T1000 (cell line): Measurements from ENCODE around the gene MATK.

Experiments
- DNase-seq: peaks from one replicate; lab custom pipeline; 2025; ENCODE audit warnings: mixed read lengths; lab: John Stamatoyannopoulos, UW

Gene MATK

GRCh38 chr19:3788996-3789778 lies 3.0 kb upstream of the MATK start:
- no peak for DNase-seq

- no peak for DNase-seq
These were observed 687 bp downstream of the MATK start for GRCh38 chr19:3785451-3785937.

GRCh38 chr19:3784607-3785450 lies 1.4 kb downstream of the MATK start:
- DNase-seq, result no peak

GRCh38 chr19:3783660-3784584 lies 2.3 kb downstream of the MATK start:
- DNase-seq, result no peak

- no peak for DNase-seq
These were observed 3.3 kb downstream of the MATK start for GRCh38 chr19:3782903-3783302.

GRCh38 chr19:3782330-3782729 lies 3.9 kb downstream of the MATK start:
- no peak for DNase-seq

GRCh38 chr19:3781603-3782002 lies 4.6 kb downstream of the MATK start:
- DNase-seq, result no peak

- DNase-seq, result no peak
These were observed 5.3 kb downstream of the MATK start for GRCh38 chr19:3780786-3781304.

- DNase-seq, result no peak
These were observed 7.1 kb downstream of the MATK start for GRCh38 chr19:3778899-3779723.

GRCh38 chr19:3778104-3778867 lies 7.9 kb downstream of the MATK start:
- no peak for DNase-seq

GRCh38 chr19:3776479-3777040 lies 9.6 kb downstream of the MATK start:
- no peak for DNase-seq

GRCh38 chr19:3775831-3776230 lies 10.3 kb downstream of the MATK start:
- DNase-seq, result no peak

- DNase-seq, result no peak
These were observed 10.8 kb downstream of the MATK start for GRCh38 chr19:3775374-3775711.

- no peak for DNase-seq
These were observed 11.4 kb downstream of the MATK start for GRCh38 chr19:3774621-3775373.

GRCh38 chr19:3773814-3774515 lies 12.2 kb downstream of the MATK start:
- DNase-seq, result no peak

GRCh38 chr19:3771906-3772455 lies 14.2 kb downstream of the MATK start, which contains the start of gene RAX2:
Gene RAX2, minus strand, starts transcription at chr19:3772228. Its CDS starts 486 bp downstream, at chr19:3771742.
- no peak for DNase-seq

GRCh38 chr19:3771000-3771905 lies 14.9 kb downstream of the MATK start:
- no peak for DNase-seq
